ENCODE measurements around the gene GLS. TPM values are rescaled to one million over a fixed set of nuclear protein-coding genes. Genes with fewer than 3 reads are reported as not detected.

The GLS gene
- total RNA-seq, 5 donors from 2014 or later (not counting 1 experiment from before 2014, with no cell fraction given): 192 to 233 (median 209) TPM

GRCh38 chr2:191014653-191015020 lies 134.0 kb downstream of the GLS start:
- Histone ChIP-seq H3K4me1 (ENCODE audit: control insufficient read depth in 1 of 2, extremely low read depth in 1 of 2, insufficient read depth in 2 of 2, low read length in 2 of 2) (peaks cover 37 to 45% of the 10 kb centered on the region in 2 experiments), H3K27ac (ENCODE audit: low read length) (peak overlapping the region; percentile 97), H3K9me3 (no peaks in the 10 kb centered on the region), H3K36me3 (ENCODE audit: control insufficient read depth in 2 of 2, extremely low read depth in 1 of 2, insufficient read depth in 1 of 2, low read length in 1 of 2) (peaks cover 0 to 9% of the 10 kb centered on the region in 2 donors), H3K27me3 (replicated peaks in 1 of 2; ENCODE audit: control insufficient read depth in 2 of 2, extremely low read depth in 1 of 2, insufficient read depth in 2 of 2, low read length in 1 of 2) (no peaks in the 10 kb centered on the region), H3K4me3 (ENCODE audit: control insufficient read depth in 1 of 2, extremely low read depth in 1 of 2, low read length in 1 of 2) (peak overlapping the region; percentile 78 to 99)
- 0% methylated on average over 1 of the region's 4 CpGs for WGBS (ENCODE audit: insufficient coverage)
- ATAC-seq (replicated peaks in 1 of 4) (peak; percentile 1 to 11 (median 3)), DNase-seq (no peak)
- Mint-ChIP-seq H3K4me1 (peaks cover 44 to 55% (median 47%) of the 10 kb centered on the region in 3 donors), H3K36me3 (peaks cover 14% of the 10 kb centered on the region), H3K4me3 (no peak overlapping the region), H3K9me3 (peaks cover 0 to 2% (median 0%) of the 10 kb centered on the region in 3 donors), H3K27me3 (no peaks in the 10 kb centered on the region), H3K27ac (no peak overlapping the region)
- CTCF ChIA-PET: interaction anchor here (0.7 to 1.2 kb wide), 5 partner anchors 8 to 141 kb away, joined by 3 to 4 read pairs (median 4); no protein-coding TSS in a partner anchor
- POLR2A ChIA-PET: interaction anchor here (0.5 to 1.6 kb wide), 7 partner anchors 9 to 136 kb away, joined by 3 to 7 read pairs (median 4); partner anchors contain the start of gene STAT4 (in 1 of the 2)

Other genes starting within 250 kb of the GLS start
- 10 to 100 TPM; 17.7 to 22.1 (median 19.2) TPM for gene NAB1, start 231.7 kb upstream of the GLS start, total RNA-seq
- gene STAT1, start 133.3 kb downstream of the GLS start, total RNA-seq: 100 to 1,000 TPM in 3 of 5 donors, 10 to 100 TPM in 2; 77.6 to 229 (median 152) TPM

All from T-cell (primary cell).